HG03439 (cell line): ENCODE results near the gene BBLN.
"Not testable (repeated sequence)": the region's sequence is repeated elsewhere in the genome, so short reads cannot be mapped to it uniquely, and the experiment has no call there.

Experiments used
- ATAC-seq: cut with Tn5 transposase; IDR thresholded peaks from one replicate; pipeline ENCODE4 v1.9.1; 2021; ENCODE audit warnings: mild to moderate bottlenecking, moderate library complexity; ENCODE audit not compliant: unreplicated experiment

BBLN gene

GRCh38 chr9:128162215-128163026 is 2.4 kb downstream of the BBLN start:
- ATAC-seq = no peak

GRCh38 chr9:128163027-128163515 is 3.0 kb downstream of the BBLN start:
- ATAC-seq = no peak

- no peak for ATAC-seq
These were observed 3.6 kb downstream of the BBLN start for GRCh38 chr9:128163523-128164306.

- no peak for ATAC-seq
These were observed 4.3 kb downstream of the BBLN start for GRCh38 chr9:128164307-128164885.

- ATAC-seq = no peak
These were observed 6.1 kb downstream of the BBLN start for GRCh38 chr9:128166169-128166568.

GRCh38 chr9:128167209-128167608 is 7.1 kb downstream of the BBLN start:
- ATAC-seq = no peak

- ATAC-seq = no peak
These were observed 8.8 kb downstream of the BBLN start for GRCh38 chr9:128168731-128169308.

GRCh38 chr9:128169492-128169891 is 9.4 kb downstream of the BBLN start:
- ATAC-seq = no peak

- ATAC-seq = no peak
These were observed 9.9 kb downstream of the BBLN start for GRCh38 chr9:128169925-128170324.

- no peak for ATAC-seq
These were observed 14.0 kb downstream of the BBLN start for GRCh38 chr9:128174062-128174461.

GRCh38 chr9:128175102-128175563 is 15.1 kb downstream of the BBLN start:
- ATAC-seq = no peak

- no peak for ATAC-seq
These were observed 15.7 kb downstream of the BBLN start for GRCh38 chr9:128175726-128176125.

- no peak for ATAC-seq
These were observed 18.9 kb downstream of the BBLN start for GRCh38 chr9:128178806-128179431.

GRCh38 chr9:128180001-128180400 is 19.9 kb downstream of the BBLN start:
- no peak for ATAC-seq

GRCh38 chr9:128180447-128180846 is 20.4 kb downstream of the BBLN start:
- ATAC-seq = no peak

- not testable (repeated sequence) for ATAC-seq
These were observed 21.4 kb downstream of the BBLN start for GRCh38 chr9:128181480-128181879.

GRCh38 chr9:128182893-128183588 is 23.0 kb downstream of the BBLN start:
- no peak for ATAC-seq

- no peak for ATAC-seq
These were observed 26.2 kb downstream of the BBLN start for GRCh38 chr9:128185979-128186965.

GRCh38 chr9:128187361-128187760 is 27.3 kb downstream of the BBLN start:
- no peak for ATAC-seq
